Smooth muscle cell of the pulmonary artery (primary cell): ENCODE results near the gene TMEM150C. TPM values are rescaled to one million over a fixed set of nuclear protein-coding genes. Genes with fewer than 3 reads are reported as not detected.

Experiments used
- total RNA-seq: library from RNA; depleted of rRNA; stranded (reverse); fragments of >200 nt; gene quantifications from 2 replicates; pipeline ENCODE4 v1.2.3, GENCODE V29; 2014

TMEM150C gene
- total RNA-seq, result 0.33 and 0.53 TPM in 2 replicates

DNA sequence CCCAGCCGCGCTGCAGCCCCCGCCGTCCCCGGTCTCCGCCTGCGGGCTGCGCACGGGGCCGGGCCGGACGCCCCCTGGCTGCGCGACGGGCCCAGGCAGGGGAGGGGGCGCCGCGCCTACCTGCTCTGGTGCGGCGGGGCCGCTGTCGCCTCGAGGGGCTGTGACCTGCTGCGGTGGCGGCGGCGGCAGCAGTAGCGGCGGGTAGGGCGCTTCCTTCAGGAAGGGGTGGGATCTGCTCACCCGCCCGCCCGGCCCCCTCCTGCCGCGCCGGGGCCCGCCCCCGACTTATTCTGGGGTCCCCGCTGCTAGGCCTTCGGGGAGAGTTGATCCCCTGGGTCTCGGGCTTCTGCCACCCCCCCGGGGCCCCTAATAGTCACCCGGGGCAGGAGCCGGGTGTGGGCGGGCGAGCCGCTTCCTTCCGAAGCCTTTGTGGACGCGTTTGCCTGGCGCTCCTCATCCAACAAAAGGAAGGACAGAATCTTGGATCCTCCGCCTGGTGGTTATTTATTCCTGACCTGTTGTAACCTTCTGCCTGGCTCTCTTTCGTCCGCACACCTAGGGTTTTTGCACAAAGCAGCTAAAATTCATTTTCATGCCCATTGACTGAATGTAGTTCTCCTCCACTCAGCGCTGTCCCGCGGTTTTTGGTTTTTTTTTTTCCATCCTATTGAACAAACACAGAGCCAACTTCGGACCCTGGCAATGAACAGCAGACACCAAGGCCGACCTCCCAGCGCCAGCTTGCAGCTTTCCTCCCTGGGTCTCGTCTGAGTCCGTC, at the start of gene TMEM150C:
TMEM150C (minus strand) TSS at position 203 of the 778 bp plus-strand sequence. CDS start 57,331 bp downstream, outside the sequence.

Other genes starting within 250 kb of the TMEM150C start
- 26.0 and 27.5 TPM in 2 replicates for gene HNRNPD, start 188.0 kb downstream of the TMEM150C start, total RNA-seq
- gene HNRNPDL, start 131.5 kb downstream of the TMEM150C start, total RNA-seq, result 95.5 and 120 TPM in 2 replicates
- 41.1 and 55.4 TPM in 2 replicates for gene ENOPH1, start 131.4 kb downstream of the TMEM150C start, total RNA-seq
- gene SCD5, start 236.8 kb upstream of the TMEM150C start, total RNA-seq, result 16.9 and 19.9 TPM in 2 replicates